A549 (cell line): ENCODE measurements around the gene SPNS2. TPM values are rescaled to one million over a fixed set of nuclear protein-coding genes. Genes with fewer than 3 reads are reported as not detected.

Source experiments
- ATAC-seq, 2 experiments: fragments of 200-7000 bp in 1 of 2; fragments of >200 bp in 1 of 2; cut with Nextera tagmentation in 1 of 2; cut with Tn5 transposase in 1 of 2; 3 replicates each; pipeline versions ENCODE4 v1.8.0 to v1.9.1; 2018 to 2020; ENCODE audit warnings: mild to moderate bottlenecking in 1 of 2, moderate library complexity in 1 of 2
- CTCF ChIA-PET: fragments of 300-600 bp; sonication (Branson Sonifier 250); formaldehyde crosslinking; extraction: SDS; loops from one replicate; lab custom pipeline; 2021; ENCODE audit warnings: antibody characterized with exemption, inconsistent platforms; lab: Yijun Ruan, JAX
- POLR2A ChIA-PET: fragments of 350-600 bp; formaldehyde crosslinking; extraction: SDS; loops from one replicate; lab custom pipeline; 2021; ENCODE audit warnings: antibody characterized with exemption, inconsistent platforms; lab: Yijun Ruan, JAX
- DNase-seq, 2 experiments: peaks; one replicate each; pipeline versions ENCODE4 v3.0.0 to v3.0.0-alpha.2; 2011 to 2016; ENCODE audit warnings: low read depth in 1 of 2, low spot score in 1 of 2
- FAIRE-seq: peaks from 2 replicates; lab custom pipeline; 2011; peaks lifted over from hg19 to GRCh38; lab: Jason Lieb, UNC
- H3K27ac ChIP-seq, 2 experiments: fragments of >200 bp; sonication (Bioruptor Twin); formaldehyde crosslinking; 3 replicates each; pipeline ENCODE4 v1.5.1; 2016 to 2017
- H3K4me1 ChIP-seq: fragments of >200 bp; sonication (Bioruptor Twin); formaldehyde crosslinking; 3 replicates; pipeline ENCODE4 v1.6.1; 2016
- H3K4me2 ChIP-seq: fragments of >200 bp; sonication (Bioruptor Twin); formaldehyde crosslinking; 3 replicates; pipeline ENCODE4 v1.6.1; 2016
- H3K4me3 ChIP-seq: fragments of >200 bp; sonication (Bioruptor Twin); formaldehyde crosslinking; 3 replicates; pipeline ENCODE4 v1.5.1; 2016
- H3K9me3 ChIP-seq: fragments of >200 bp; sonication (Bioruptor Twin); formaldehyde crosslinking; 3 replicates; pipeline ENCODE4 v1.6.1; 2016
- CBX8 ChIP-seq: fragments of 200-600 bp; sonication (generic); IDR thresholded peaks from 2 replicates; pipeline ENCODE4 v1.6.1; 2016
- CHD2 ChIP-seq: fragments of 150-350 bp; IDR thresholded peaks from 2 replicates; pipeline ENCODE4 v1.6.1; 2014; ENCODE audit warnings: low read length; ENCODE audit not compliant: partially characterized antibody
- CHD4 ChIP-seq: fragments of 200-600 bp; sonication (generic); IDR thresholded peaks from 2 replicates; pipeline ENCODE4 v1.6.1; 2016; ENCODE audit warnings: antibody characterized with exemption, mild to moderate bottlenecking, borderline replicate concordance
- EHF ChIP-seq: fragments of 250-450 bp; sonication (Bioruptor Pico); IDR thresholded peaks from 2 replicates; pipeline ENCODE4 v1.5.0; 2020; ENCODE audit warnings: mild to moderate bottlenecking
- EHMT2 ChIP-seq: fragments of 200-600 bp; sonication (generic); IDR thresholded peaks from 2 replicates; pipeline ENCODE4 v1.6.1; 2016; ENCODE audit warnings: antibody characterized with exemption, low read depth, mild to moderate bottlenecking, moderate library complexity
- EP300 ChIP-seq, 2 experiments: fragments of >200 bp; sonication (Bioruptor Twin); formaldehyde crosslinking; IDR thresholded peaks; 2 replicates in 1 of 2; 3 replicates in 1 of 2; pipeline ENCODE4 v1.6.1; 2016 to 2017
- HOXA7 ChIP-seq: fragments of 250-450 bp; sonication (Bioruptor Pico); IDR thresholded peaks from 2 replicates; pipeline ENCODE4 v1.5.0; 2020; ENCODE audit warnings: mild to moderate bottlenecking, moderate library complexity
- HOXB13 ChIP-seq: fragments of 250-450 bp; sonication (Bioruptor Pico); IDR thresholded peaks from 2 replicates; pipeline ENCODE4 v1.5.0; 2020; ENCODE audit warnings: low read depth, mild to moderate bottlenecking, moderate library complexity
- JUNB ChIP-seq: fragments of >200 bp; sonication (Bioruptor Twin); formaldehyde crosslinking; IDR thresholded peaks from 2 replicates; pipeline ENCODE4 v1.6.1; 2016
- KDM5A ChIP-seq: fragments of 200-600 bp; sonication (generic); IDR thresholded peaks from 2 replicates; pipeline ENCODE4 v1.6.1; 2016; ENCODE audit warnings: antibody characterized with exemption, mild to moderate bottlenecking
- MAFK ChIP-seq: fragments of 450-650 bp; IDR thresholded peaks from 2 replicates; pipeline ENCODE4 v1.6.1; 2014; ENCODE audit not compliant: partially characterized antibody
- NPAS2 ChIP-seq: fragments of 250-450 bp; sonication (Bioruptor Pico); IDR thresholded peaks from 2 replicates; pipeline ENCODE4 v1.8.0; 2022; ENCODE audit warnings: mild to moderate bottlenecking, moderate library complexity, borderline replicate concordance
- NR3C1 ChIP-seq: fragments of >200 bp; sonication (Bioruptor Twin); formaldehyde crosslinking; IDR thresholded peaks from 3 replicates; pipeline ENCODE4 v1.6.1; 2017
- POLR2AphosphoS2 ChIP-seq: conservative IDR thresholded peaks from 2 replicates; pipeline ENCODE4 v1.6.1; 2012; ENCODE audit warnings: low read length, improper control_type of control experiment, inconsistent platforms
- RARB ChIP-seq: fragments of 250-450 bp; sonication (Bioruptor Pico); IDR thresholded peaks from 2 replicates; pipeline ENCODE4 v1.8.0; 2021; ENCODE audit warnings: mild to moderate bottlenecking, moderate library complexity
- RNF2 ChIP-seq: fragments of 200-600 bp; sonication (generic); IDR thresholded peaks from 2 replicates; pipeline ENCODE4 v1.6.1; 2016; ENCODE audit warnings: low read depth, mild to moderate bottlenecking, antibody characterized with exemption, moderate library complexity, borderline replicate concordance
- SMC3 ChIP-seq: fragments of >200 bp; sonication (Bioruptor Twin); formaldehyde crosslinking; IDR thresholded peaks from 3 replicates; pipeline ENCODE4 v1.6.1; 2018; ENCODE audit warnings: inconsistent platforms
- SREBF2 ChIP-seq: fragments of 450-650 bp; IDR thresholded peaks from 2 replicates; pipeline ENCODE4 v1.6.1; 2014; ENCODE audit warnings: mild to moderate bottlenecking, moderate library complexity
- ZC3H11A ChIP-seq: fragments of 450-650 bp; IDR thresholded peaks from 2 replicates; pipeline ENCODE4 v1.6.1; 2014; ENCODE audit warnings: antibody characterized with exemption, mild to moderate bottlenecking
- ZFP36 ChIP-seq: fragments of 450-650 bp; IDR thresholded peaks from 2 replicates; pipeline ENCODE4 v1.6.1; 2014; ENCODE audit warnings: borderline replicate concordance; ENCODE audit not compliant: partially characterized antibody
- ZNF302 ChIP-seq: fragments of 250-450 bp; sonication (Bioruptor Pico); IDR thresholded peaks from 2 replicates; pipeline ENCODE4 v1.9.0; 2021; ENCODE audit warnings: inconsistent platforms, mild to moderate bottlenecking, moderate library complexity
- WGBS: methylation state at CpG from one replicate; pipeline ENCODE4 v1.1.6; 2017; ENCODE audit errors: missing lambda C conversion rate; 5-methylcytosine and 5-hydroxymethylcytosine counted together
- polyA plus RNA-seq, 4 experiments: library from polyadenylated mRNA; depleted of rRNA in 3 of 4; stranded (reverse); fragments of >200 nt; fragmentation: RNase III in 1 of 4; extraction: RNeasy Plus Mini Kit Qiagen cat#74134 plus additional on column Dnase treatment in 1 of 4; gene quantifications; 2 replicates in 3 of 4; 3 replicates in 1 of 4; pipeline ENCODE4 v1.2.3, GENCODE V29; 2011 to 2017
- TF ChIP-seq, protein P1 (sequence below): fragments of >200 bp; sonication (Bioruptor Twin); formaldehyde crosslinking; IDR thresholded peaks from 3 replicates; pipeline ENCODE4 v1.6.1; 2016
- TF ChIP-seq, protein P2 (sequence below): fragments of 250-450 bp; sonication (Bioruptor Pico); IDR thresholded peaks from 2 replicates; pipeline ENCODE4 v1.5.0; 2020; ENCODE audit warnings: low read depth, mild to moderate bottlenecking, moderate library complexity
- TF ChIP-seq, protein P3 (sequence below): fragments of 250-450 bp; sonication (Bioruptor Pico); IDR thresholded peaks from 2 replicates; pipeline ENCODE4 v1.5.0; 2021; ENCODE audit warnings: mild to moderate bottlenecking, moderate library complexity, borderline replicate concordance

Gene SPNS2
- polyA plus RNA-seq, 2 of the 4 experiments (the other 2 are of a cell fraction) = 0.27 to 0.46 TPM

GRCh38 chr17:4548721-4549531 is 50.2 kb downstream of the SPNS2 start:
- no peak for ATAC-seq
- Histone ChIP-seq H3K9me3 (no peaks in the 10 kb centered on the region), H3K27ac (no peak overlapping the region; a peak in 1 of 6 replicates), H3K4me1 (peaks cover 21% of the 10 kb centered on the region), H3K4me3 (no peak overlapping the region)
- no peak for FAIRE-seq
- ChIA-PET POLR2A (interaction anchor here (0.6 kb wide), 2 partner anchors 147 to 276 kb away, joined by 4 to 6 read pairs; no protein-coding TSS in a partner anchor), CTCF (interaction anchor here (1.1 to 13.0 kb wide), 5 partner anchors 8 to 128 kb away, joined by 3 to 99 read pairs (median 6); no protein-coding TSS in a partner anchor)
- 85% methylated on average over 20 of the region's 24 CpGs for WGBS
- no peak for DNase-seq
- TF ChIP-seq ZC3H11A = no peak
- TF ChIP-seq, protein P1, sequence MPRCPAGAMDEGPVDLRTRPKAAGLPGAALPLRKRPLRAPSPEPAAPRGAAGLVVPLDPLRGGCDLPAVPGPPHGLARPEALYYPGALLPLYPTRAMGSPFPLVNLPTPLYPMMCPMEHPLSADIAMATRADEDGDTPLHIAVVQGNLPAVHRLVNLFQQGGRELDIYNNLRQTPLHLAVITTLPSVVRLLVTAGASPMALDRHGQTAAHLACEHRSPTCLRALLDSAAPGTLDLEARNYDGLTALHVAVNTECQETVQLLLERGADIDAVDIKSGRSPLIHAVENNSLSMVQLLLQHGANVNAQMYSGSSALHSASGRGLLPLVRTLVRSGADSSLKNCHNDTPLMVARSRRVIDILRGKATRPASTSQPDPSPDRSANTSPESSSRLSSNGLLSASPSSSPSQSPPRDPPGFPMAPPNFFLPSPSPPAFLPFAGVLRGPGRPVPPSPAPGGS = no peak
- no peak for TF ChIP-seq CHD4
- TF ChIP-seq MAFK = no peak
- TF ChIP-seq NPAS2 = no peak
- no peak for TF ChIP-seq NR3C1
- TF ChIP-seq SMC3 = no peak
- no peak for TF ChIP-seq CBX8
- no peak for TF ChIP-seq SREBF2
- TF ChIP-seq HOXB13 (CRISPR knock-in tag) = no peak
- TF ChIP-seq, protein P2, sequence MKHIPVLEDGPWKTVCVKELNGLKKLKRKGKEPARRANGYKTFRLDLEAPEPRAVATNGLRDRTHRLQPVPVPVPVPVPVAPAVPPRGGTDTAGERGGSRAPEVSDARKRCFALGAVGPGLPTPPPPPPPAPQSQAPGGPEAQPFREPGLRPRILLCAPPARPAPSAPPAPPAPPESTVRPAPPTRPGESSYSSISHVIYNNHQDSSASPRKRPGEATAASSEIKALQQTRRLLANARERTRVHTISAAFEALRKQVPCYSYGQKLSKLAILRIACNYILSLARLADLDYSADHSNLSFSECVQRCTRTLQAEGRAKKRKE = no peak
- no peak for TF ChIP-seq EP300 (IDR thresholded peaks at IDR 0.05)
- no peak for TF ChIP-seq JUNB
- no peak for TF ChIP-seq POLR2AphosphoS2
- TF ChIP-seq RNF2 = no peak
- TF ChIP-seq RARB (CRISPR knock-in tag) = no peak
- no peak for TF ChIP-seq KDM5A
- no peak for TF ChIP-seq EHF (CRISPR knock-in tag)
- TF ChIP-seq, protein P3, sequence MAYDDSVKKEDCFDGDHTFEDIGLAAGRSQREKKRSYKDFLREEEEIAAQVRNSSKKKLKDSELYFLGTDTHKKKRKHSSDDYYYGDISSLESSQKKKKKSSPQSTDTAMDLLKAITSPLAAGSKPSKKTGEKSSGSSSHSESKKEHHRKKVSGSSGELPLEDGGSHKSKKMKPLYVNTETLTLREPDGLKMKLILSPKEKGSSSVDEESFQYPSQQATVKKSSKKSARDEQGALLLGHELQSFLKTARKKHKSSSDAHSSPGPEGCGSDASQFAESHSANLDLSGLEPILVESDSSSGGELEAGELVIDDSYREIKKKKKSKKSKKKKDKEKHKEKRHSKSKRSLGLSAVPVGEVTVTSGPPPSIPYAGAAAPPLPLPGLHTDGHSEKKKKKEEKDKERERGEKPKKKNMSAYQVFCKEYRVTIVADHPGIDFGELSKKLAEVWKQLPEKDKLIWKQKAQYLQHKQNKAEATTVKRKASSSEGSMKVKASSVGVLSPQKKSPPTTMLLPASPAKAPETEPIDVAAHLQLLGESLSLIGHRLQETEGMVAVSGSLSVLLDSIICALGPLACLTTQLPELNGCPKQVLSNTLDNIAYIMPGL (CRISPR knock-in tag) = no peak
- TF ChIP-seq CHD2 = no peak
- TF ChIP-seq, all 56 proteins: peak for 0
- no peak overlapping the region for H3K4me2 ChIP-seq

DNA sequence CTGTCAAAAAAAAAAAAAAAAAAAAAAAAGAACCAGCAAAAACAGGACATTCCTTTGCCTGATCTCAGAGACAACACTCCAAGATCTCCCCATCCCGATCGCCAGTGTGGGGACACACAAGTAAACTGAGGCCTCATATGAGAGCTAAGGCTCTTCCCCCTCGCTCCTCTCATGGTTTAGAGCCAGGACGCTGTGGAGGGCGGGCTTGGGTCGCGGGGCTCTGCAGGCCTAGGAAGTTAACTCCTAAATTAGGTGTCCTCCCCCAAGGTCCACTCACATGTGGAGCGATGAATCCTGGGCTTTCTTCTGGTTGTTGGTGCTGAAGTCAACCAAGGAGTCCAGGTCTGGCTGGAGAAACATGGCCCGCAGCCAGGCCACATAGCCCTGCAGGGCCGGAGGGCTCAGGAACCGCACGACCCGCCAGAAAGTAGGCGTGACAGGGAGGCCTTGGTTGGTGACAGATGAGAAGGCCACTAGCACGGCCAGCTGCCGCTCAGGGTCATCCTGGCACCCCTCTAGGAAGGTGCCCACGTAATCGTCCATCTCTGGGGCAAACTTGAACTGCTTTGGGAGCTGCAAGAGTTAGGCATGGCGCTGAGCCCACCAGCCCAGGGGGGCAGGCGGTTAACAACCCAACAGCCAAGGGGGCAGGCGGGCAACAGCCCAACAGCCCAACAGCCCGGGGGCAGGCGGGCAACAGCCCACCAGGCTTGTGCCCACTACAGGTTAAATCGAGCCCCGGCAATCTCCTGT is 51.3 kb downstream of the SPNS2 start:
- CTCF ChIA-PET = interaction anchor here (1.0 to 13.0 kb wide), 7 partner anchors 9 to 129 kb away, joined by 3 to 99 read pairs (median 5); no protein-coding TSS in a partner anchor
- 92% methylated on average over 23 of the region's 25 CpGs for WGBS
- TF ChIP-seq EHMT2 (no peak), ZNF302 (CRISPR knock-in tag) (no peak), ZFP36 (no peak), HOXA7 (CRISPR knock-in tag) (no peak), HOXB13 (CRISPR knock-in tag) (no peak)
- TF ChIP-seq, protein P2 = no peak
- TF ChIP-seq, all 56 proteins: peak for 0
- peaks cover 23% of the 10 kb centered on the region for H3K4me1 ChIP-seq
- H3K9me3 ChIP-seq = no peaks in the 10 kb centered on the region
- ATAC-seq (no peak), DNase-seq (no peak), FAIRE-seq (no peak)
- no peak overlapping the region for H3K27ac ChIP-seq
- POLR2A ChIA-PET = interaction anchor here (0.6 kb wide), 4 partner anchors 52 to 585 kb away, joined by 3 to 7 read pairs (median 5); no protein-coding TSS in a partner anchor
- H3K4me2 ChIP-seq = no peak overlapping the region
- no peak overlapping the region for H3K4me3 ChIP-seq
